Heart right ventricle (tissue), 16 donors: ENCODE measurements around the gene ZNF490. TPM values are rescaled to one million over a fixed set of nuclear protein-coding genes. Genes with fewer than 3 reads are reported as not detected.
"Not testable (repeated sequence)": the region's sequence is repeated elsewhere in the genome, so short reads cannot be mapped to it uniquely, and the experiment has no call there.

Source experiments
- ATAC-seq, 8 donors: fragments of 200-7000 bp; cut with Tn5 transposase; one replicate each; pipeline ENCODE4 v1.9.1; 2020; ENCODE audit warnings: mild to moderate bottlenecking in 8 of 8, moderate library complexity in 8 of 8, moderate number of reproducible peaks in 1 of 8
- DNase-seq, 2 donors: peaks; one replicate each; pipeline ENCODE4 v3.0.0-alpha.2; 2020
- H3K27ac ChIP-seq, 10 donors: fragments of 200-600 bp; sonication (generic) in 2 of 10; one replicate each; pipeline versions ENCODE4 v1.5.0 to v1.8.0; 2020 to 2022; ENCODE audit warnings: mild to moderate bottlenecking in 3 of 10
- H3K27me3 ChIP-seq, 7 donors: fragments of 200-600 bp; one replicate each; pipeline ENCODE4 v1.8.0; 2021 to 2022; ENCODE audit warnings: mild to moderate bottlenecking in 2 of 7
- H3K36me3 ChIP-seq, 9 donors: fragments of 200-600 bp; sonication (generic) in 1 of 9; one replicate each; pipeline versions ENCODE4 v1.5.0 to v1.8.0; 2020 to 2022; ENCODE audit warnings: mild to moderate bottlenecking in 2 of 9
- H3K4me1 ChIP-seq, 9 donors: fragments of 200-600 bp; sonication (generic) in 1 of 9; one replicate each; pipeline versions ENCODE4 v1.5.0 to v1.8.0; 2020 to 2022; ENCODE audit warnings: mild to moderate bottlenecking in 4 of 9
- H3K4me3 ChIP-seq, 10 donors: fragments of 200-600 bp; sonication (generic) in 2 of 10; one replicate each; pipeline versions ENCODE4 v1.5.0 to v1.8.0; 2020 to 2022; ENCODE audit warnings: mild to moderate bottlenecking in 7 of 10, moderate library complexity in 2 of 10
- H3K9me3 ChIP-seq, 11 donors: fragments of 200-600 bp in 10 of 11; sonication (generic) in 2 of 11; one replicate each; pipeline versions ENCODE4 v1.5.0 to v1.8.0; 2013 to 2022; ENCODE audit warnings: mild to moderate bottlenecking in 2 of 11, control low read depth in 1 of 11, moderate library complexity in 1 of 11
- CTCF ChIP-seq, 9 donors: fragments of 200-600 bp; sonication (generic) in 2 of 9; IDR thresholded peaks; one replicate each; pipeline versions ENCODE4 v1.5.0 to v1.8.0; 2021 to 2022; ENCODE audit warnings: antibody characterized with exemption in 9 of 9, mild to moderate bottlenecking in 5 of 9, moderate library complexity in 1 of 9
- WGBS, 2 donors: extraction: QIAGEN DNeasy Blood & Tissue Kit; methylation state at CpG; one replicate each; pipeline ENCODE4 v1.1.7; 2013; ENCODE audit warnings: inconsistent platforms in 1 of 2; 5-methylcytosine and 5-hydroxymethylcytosine counted together
- intact Hi-C, 10 donors: fragments of 100-400 bp; cut with DNase I; formaldehyde crosslinking; loops; one replicate each; pipeline versions ENCODE4 v1.11.1 to v1.14.2; 2022
- polyA plus RNA-seq, 2 donors: library from polyadenylated mRNA; stranded (reverse); fragments of 200-250 nt; gene quantifications; one replicate each; pipeline ENCODE4 v1.2.3, GENCODE V29; 2013
- total RNA-seq, 10 donors: library from RNA; stranded (reverse); fragmentation: NEBNext Ultra II Directional in 3 of 10; extraction: Animal tissue kit (Norgen Biotek cat#: 25700) in 3 of 10; gene quantifications; one replicate each; pipeline versions ENCODE4 v1.2.1 to v1.2.4, GENCODE V29; 2021 to 2023
- donor health status: Arrhythmogenic right ventricular cardiomyopathy.
- donor health status: ischemic (EF 13 %, LVEDD 7.1; RV severe dilation, severe dysfunction).
- donor health status: healthy with polysubstance abuse.
- donor health status: DM: no; HTN: yes; CAD: no.
- donor health status: DM: no; HTN: no; CAD: no.
- donor health status: ischemic (EF 25% LVEDD 6.9; RV normal size, moderate dysfunction).
- donor health status: ischemic (EF 25% LVEDD 5.7; RV mildly dilated, moderate dysfunction).
- donor health status: healthy.
- donor health status: DM: yes; HTN: yes; CAD: no.
- donor health status: Ischemic cardiomyopathy.
- donor health status: ischemic (EF 35%, LVEDD 5.7; RV mildly dilated, moderate dysfunction).
- donor health status: nonischemic (EF 11% LVEDD 7.7; RV severe dilation, severe dysfunction).
- donor health status: DM: yes; HTN: yes; CAD: no.
- donor health status: PGD.
- donor health status: ischemic (EF 29% LVEDD 5.4; RV normal size, mild dysfunction).
- donor health status: nonischemic (EF 23%, LVEDD 6.1; RV moderate dilation, normal function).

ZNF490 gene
- total and polyA plus RNA-seq, 12 donors, result 0.22 to 7.2 (median 5.2) TPM

- Histone ChIP-seq H3K4me1 (peaks cover 0 to 2% (median 0%) of the 10 kb centered on the region in 9 donors), H3K4me3 (no peak overlapping the region), H3K9me3 (peaks cover 0 to 33% (median 19%) of the 10 kb centered on the region in 11 donors), H3K27me3 (no peaks in the 10 kb centered on the region), H3K27ac (no peak overlapping the region), H3K36me3 (peaks cover 7 to 98% (median 56%) of the 10 kb centered on the region in 9 donors)
- no peak for ATAC-seq
- WGBS, 2 donors, result 97 to 98% methylated on average over 17 of the region's 17 CpGs
- no peak for DNase-seq
- intact Hi-C loops, result no loop called here
- no peak for TF ChIP-seq CTCF (IDR thresholded peaks at IDR 0.05)
Measured at GRCh38 chr19:12628040-12629022, 17.7 kb upstream of the ZNF490 start.

DNA sequence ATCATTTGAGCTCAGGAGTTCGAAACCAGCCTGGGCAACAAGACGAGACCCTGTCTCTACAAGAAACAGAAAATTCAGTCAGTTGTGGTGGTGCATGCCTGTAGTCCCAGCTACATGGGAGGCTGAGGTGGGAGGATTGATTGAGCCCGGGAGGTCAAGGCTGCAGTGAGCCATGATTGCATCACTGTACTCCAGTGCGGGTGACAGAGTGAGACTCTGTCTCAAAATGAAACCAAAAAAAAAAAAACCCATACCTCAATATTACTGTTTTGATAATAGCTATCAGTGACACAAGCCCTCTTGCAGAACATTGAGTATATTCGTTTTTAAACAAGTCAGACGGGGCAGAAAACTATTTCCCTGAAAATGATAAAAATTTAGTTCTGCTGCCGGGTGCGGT lies 16.3 kb upstream of the ZNF490 start:
- WGBS, 2 donors, result 93 to 98% methylated on average over 8 of the region's 8 CpGs
- H3K36me3 ChIP-seq, result peaks cover 7 to 90% (median 56%) of the 10 kb centered on the region in 9 donors
- no peaks in the 10 kb centered on the region for H3K27me3 ChIP-seq
- DNase-seq (no peak), ATAC-seq (no peak)
- H3K4me3 ChIP-seq, result no peak overlapping the region
- peaks cover 0 to 33% (median 19%) of the 10 kb centered on the region in 11 donors for H3K9me3 ChIP-seq
- TF ChIP-seq CTCF (IDR thresholded peaks at IDR 0.05), result no peak
- H3K27ac ChIP-seq, result no peak overlapping the region
- H3K4me1 ChIP-seq, result peaks cover 0 to 10% (median 0%) of the 10 kb centered on the region in 9 donors
- intact Hi-C loops, result no loop called here

DNA sequence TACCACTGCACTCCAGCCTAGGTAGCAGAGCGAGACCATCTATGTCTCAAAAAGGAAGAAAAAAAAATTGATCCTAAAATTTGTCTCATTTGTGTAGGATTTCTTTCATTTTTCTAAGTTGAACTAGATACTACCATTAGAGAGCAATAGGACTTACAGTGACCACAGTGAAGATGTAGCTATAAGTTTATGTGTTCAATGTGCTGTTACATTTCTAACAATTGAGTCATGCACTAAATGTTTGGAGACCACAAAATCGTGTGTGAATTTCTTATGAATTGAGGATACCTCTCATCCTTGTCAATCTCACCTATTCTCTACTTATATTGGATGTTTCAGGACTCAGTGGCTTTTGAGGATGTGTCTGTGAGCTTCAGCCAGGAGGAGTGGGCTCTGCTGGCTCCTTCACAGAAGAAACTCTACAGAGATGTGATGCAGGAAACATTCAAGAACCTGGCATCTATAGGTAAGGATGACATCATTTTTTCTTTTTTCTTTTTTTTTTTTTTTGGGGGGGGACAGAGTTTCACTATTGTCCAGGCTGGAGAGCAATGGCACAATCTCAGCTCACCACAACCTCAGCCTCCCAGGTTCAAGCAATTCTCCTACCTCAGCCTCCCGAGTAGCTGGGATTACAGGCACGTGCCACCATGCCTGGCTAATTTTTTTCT lies 12.9 kb upstream of the ZNF490 start:
- intact Hi-C loops, result no loop called here
- ATAC-seq, result no peak

GRCh38 chr19:12621253-12622024 lies 10.8 kb upstream of the ZNF490 start:
- Histone ChIP-seq H3K36me3 (peaks cover 0 to 49% (median 29%) of the 10 kb centered on the region in 9 donors), H3K4me1 (peaks cover 0 to 38% (median 8%) of the 10 kb centered on the region in 9 donors)
- intact Hi-C loops, ATAC-seq, DNase-seq, H3K9me3 ChIP-seq, H3K27me3 ChIP-seq, H3K4me3 ChIP-seq, H3K27ac ChIP-seq: not testable (repeated sequence)
- WGBS, 2 donors, result 69 to 74% methylated on average over 23 to 26 of the region's 26 CpGs

More for the DNA sequence above, 12.9 kb upstream of the ZNF490 start:
- no peak overlapping the region for H3K4me3 ChIP-seq
- H3K27ac ChIP-seq, result no peak overlapping the region
- peaks cover 0 to 20% (median under 1%) of the 10 kb centered on the region in 9 donors for H3K4me1 ChIP-seq
- DNase-seq, result no peak
- WGBS, 2 donors, result 89 to 94% methylated on average over 4 of the region's 4 CpGs
- no peaks in the 10 kb centered on the region for H3K27me3 ChIP-seq
- no peak for TF ChIP-seq CTCF (IDR thresholded peaks at IDR 0.05)
- peaks cover 0 to 22% (median 12%) of the 10 kb centered on the region in 11 donors for H3K9me3 ChIP-seq
- H3K36me3 ChIP-seq, result peaks cover 7 to 55% (median 45%) of the 10 kb centered on the region in 9 donors
